Measurements from ENCODE around the gene SPAG4.
A peak's percentile ranks its signal among the peaks of the same experiment; 100 is the strongest.

The SPAG4 gene

DNA sequence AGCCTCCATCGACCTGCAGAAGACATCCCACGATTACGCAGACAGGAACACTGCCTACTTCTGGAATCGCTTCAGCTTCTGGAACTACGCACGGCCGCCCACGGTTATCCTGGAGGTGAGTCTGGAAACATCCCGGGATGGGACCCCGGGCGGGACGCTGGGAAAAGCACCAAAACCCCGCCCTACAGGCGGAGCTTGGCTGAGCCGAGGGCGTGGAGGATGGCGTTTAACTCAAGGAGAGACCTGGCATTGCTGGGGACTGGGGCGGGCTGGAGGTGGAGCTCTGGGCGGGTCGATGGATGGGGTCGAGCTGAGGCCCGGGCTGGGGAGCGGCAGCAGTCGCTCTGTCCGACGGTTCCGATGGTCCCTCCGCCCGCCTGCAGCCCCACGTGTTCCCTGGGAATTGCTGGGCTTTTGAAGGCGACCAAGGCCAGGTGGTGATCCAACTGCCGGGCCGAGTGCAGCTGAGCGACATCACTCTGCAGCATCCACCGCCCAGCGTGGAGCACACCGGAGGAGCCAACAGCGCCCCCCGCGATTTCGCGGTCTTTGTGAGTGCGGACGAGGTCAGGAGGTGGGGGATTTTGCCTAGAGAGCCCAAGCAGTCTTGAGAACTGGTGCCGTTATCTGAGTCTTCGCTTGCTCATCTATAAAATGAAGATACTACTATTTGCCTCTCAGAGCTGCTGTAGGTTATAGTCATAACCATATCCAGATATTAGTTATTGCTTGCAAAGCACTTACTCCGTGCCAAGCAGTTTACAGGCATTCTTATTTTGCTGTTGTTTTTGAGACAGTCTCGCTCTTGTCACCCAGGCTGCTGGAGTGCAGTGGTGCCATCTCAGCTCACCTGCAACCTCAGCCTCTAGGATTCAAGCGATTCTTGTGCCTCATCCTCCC is 3.8 kb downstream of the SPAG4 start:
- no peak overlapping the region for H3K27ac ChIP-seq (ENCODE audit: low read depth, low read length)
- H3K4me2 ChIP-seq (ENCODE audit: low read length) = peak overlapping the region; percentile 77
- H3K4me1 ChIP-seq (ENCODE audit: control insufficient read depth, low read length) = peaks cover 47% of the 10 kb centered on the region
- H3K9me2 ChIP-seq (replicated peaks; ENCODE audit: control insufficient read depth, low read length) = no peaks in the 10 kb centered on the region
- no peaks in the 10 kb centered on the region for H4K20me1 ChIP-seq (ENCODE audit: control insufficient read depth, insufficient read depth, low read depth, low read length)
- no peak for TF ChIP-seq EZH2phosphoT487 (IDR thresholded peaks at IDR 0.05; ENCODE audit: borderline replicate concordance, low read length)
- TF ChIP-seq, protein P1, sequence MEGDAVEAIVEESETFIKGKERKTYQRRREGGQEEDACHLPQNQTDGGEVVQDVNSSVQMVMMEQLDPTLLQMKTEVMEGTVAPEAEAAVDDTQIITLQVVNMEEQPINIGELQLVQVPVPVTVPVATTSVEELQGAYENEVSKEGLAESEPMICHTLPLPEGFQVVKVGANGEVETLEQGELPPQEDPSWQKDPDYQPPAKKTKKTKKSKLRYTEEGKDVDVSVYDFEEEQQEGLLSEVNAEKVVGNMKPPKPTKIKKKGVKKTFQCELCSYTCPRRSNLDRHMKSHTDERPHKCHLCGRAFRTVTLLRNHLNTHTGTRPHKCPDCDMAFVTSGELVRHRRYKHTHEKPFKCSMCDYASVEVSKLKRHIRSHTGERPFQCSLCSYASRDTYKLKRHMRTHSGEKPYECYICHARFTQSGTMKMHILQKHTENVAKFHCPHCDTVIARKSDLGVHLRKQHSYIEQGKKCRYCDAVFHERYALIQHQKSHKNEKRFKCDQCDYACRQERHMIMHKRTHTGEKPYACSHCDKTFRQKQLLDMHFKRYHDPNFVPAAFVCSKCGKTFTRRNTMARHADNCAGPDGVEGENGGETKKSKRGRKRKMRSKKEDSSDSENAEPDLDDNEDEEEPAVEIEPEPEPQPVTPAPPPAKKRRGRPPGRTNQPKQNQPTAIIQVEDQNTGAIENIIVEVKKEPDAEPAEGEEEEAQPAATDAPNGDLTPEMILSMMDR (IDR thresholded peaks at IDR 0.05; ENCODE audit: low read depth, low read length, poor library complexity, severe bottlenecking) = peak; percentile 89
- H3F3A ChIP-seq (ENCODE audit: control insufficient read depth, insufficient read depth) = peaks cover 10% of the 10 kb centered on the region
- H3K4me3 ChIP-seq (ENCODE audit: low read length) = peak overlapping the region; percentile 83
- H3K9me3 ChIP-seq (ENCODE audit: control insufficient read depth, insufficient read depth, low read length) = no peaks in the 10 kb centered on the region
- peaks cover 9% of the 10 kb centered on the region; the same call in 1 of the 2 replicates for H3K27me3 ChIP-seq (ENCODE audit: control insufficient read depth, low read length)
- peaks cover 8% of the 10 kb centered on the region; the same call in 1 of the 2 replicates for H3K36me3 ChIP-seq (ENCODE audit: control insufficient read depth, low read length)
- H3K79me2 ChIP-seq (ENCODE audit: control insufficient read depth, low read length) = no peaks in the 10 kb centered on the region

DNA sequence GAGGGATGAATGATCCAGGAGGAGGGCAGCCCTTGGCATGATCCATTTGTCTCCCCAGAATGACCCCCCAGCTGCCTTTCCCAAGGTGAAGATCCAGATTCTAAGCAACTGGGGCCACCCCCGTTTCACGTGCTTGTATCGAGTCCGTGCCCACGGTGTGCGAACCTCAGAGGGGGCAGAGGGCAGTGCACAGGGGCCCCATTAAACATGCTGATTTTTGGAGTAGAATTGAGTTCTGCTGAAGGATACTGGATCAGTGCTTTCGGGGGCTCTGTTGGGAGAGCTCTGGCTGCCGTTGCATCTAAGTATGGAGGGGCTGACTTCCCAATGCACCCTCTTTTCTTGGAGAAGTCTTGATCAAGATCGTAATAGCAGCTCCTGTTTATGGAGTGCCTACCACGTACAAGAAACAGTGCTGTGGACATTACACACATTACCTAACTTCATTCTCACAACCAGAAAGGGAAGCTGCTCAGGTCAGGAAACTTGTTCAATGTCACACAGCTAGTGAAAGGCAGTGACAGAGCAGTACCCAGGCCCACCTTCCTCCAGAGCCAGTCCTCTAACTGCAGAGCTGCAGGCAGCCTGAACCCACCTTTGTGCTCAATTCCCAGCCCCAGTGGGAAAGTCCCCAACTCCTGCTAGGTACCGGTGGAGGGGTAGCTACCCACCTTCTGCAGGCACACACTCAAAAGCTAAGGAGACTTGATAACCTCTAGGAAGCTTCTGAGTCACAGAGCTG is 5.4 kb downstream of the SPAG4 start:
- no peaks in the 10 kb centered on the region for H4K20me1 ChIP-seq (ENCODE audit: control insufficient read depth, insufficient read depth, low read depth, low read length)
- H3K4me2 ChIP-seq (ENCODE audit: low read length) = no peak overlapping the region
- peaks cover 9% of the 10 kb centered on the region; the same call in 1 of the 2 replicates for H3K27me3 ChIP-seq (ENCODE audit: control insufficient read depth, low read length)
- H3K79me2 ChIP-seq (ENCODE audit: control insufficient read depth, low read length) = no peaks in the 10 kb centered on the region
- no peak for TF ChIP-seq EZH2phosphoT487 (IDR thresholded peaks at IDR 0.05; ENCODE audit: borderline replicate concordance, low read length)
- TF ChIP-seq, protein P1 (IDR thresholded peaks at IDR 0.05; ENCODE audit: low read depth, low read length, poor library complexity, severe bottlenecking) = no peak
- peaks cover 14% of the 10 kb centered on the region for H3K36me3 ChIP-seq (ENCODE audit: control insufficient read depth, low read length)
- H3F3A ChIP-seq (ENCODE audit: control insufficient read depth, insufficient read depth) = peaks cover 10% of the 10 kb centered on the region
- no peaks in the 10 kb centered on the region for H3K9me3 ChIP-seq (ENCODE audit: control insufficient read depth, insufficient read depth, low read length)
- H3K4me3 ChIP-seq (ENCODE audit: low read length) = no peak overlapping the region
- no peak overlapping the region for H3K27ac ChIP-seq (ENCODE audit: low read depth, low read length)
- H3K4me1 ChIP-seq (ENCODE audit: control insufficient read depth, low read length) = peaks cover 39% of the 10 kb centered on the region
- no peaks in the 10 kb centered on the region for H3K9me2 ChIP-seq (replicated peaks; ENCODE audit: control insufficient read depth, low read length)

DNA sequence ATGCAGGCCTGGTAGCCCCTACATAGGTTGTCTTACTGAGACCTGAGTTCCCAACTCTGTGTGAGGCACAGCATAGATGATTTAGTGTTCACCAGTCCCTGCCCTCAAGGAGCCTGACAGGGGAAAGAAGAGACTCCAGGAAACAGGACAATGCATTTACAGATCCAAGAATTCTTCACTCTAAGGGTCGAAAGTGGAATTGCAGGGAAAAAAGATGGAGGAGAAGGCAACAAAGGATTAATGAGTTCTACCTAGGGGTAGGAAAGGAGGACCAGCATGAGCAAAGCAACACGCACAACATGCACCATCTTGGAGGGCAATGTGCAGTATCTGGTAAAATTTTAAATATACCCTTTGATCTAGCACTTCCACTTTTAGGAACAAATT is 5.9 kb downstream of the SPAG4 start:
- no peaks in the 10 kb centered on the region for H3K79me2 ChIP-seq (ENCODE audit: control insufficient read depth, low read length)
- no peak overlapping the region for H3K4me2 ChIP-seq (ENCODE audit: low read length)
- peaks cover 20% of the 10 kb centered on the region for H3K36me3 ChIP-seq (ENCODE audit: control insufficient read depth, low read length)
- H3K4me1 ChIP-seq (ENCODE audit: control insufficient read depth, low read length) = peaks cover 38% of the 10 kb centered on the region
- no peaks in the 10 kb centered on the region for H3K9me2 ChIP-seq (replicated peaks; ENCODE audit: control insufficient read depth, low read length)
- no peaks in the 10 kb centered on the region for H4K20me1 ChIP-seq (ENCODE audit: control insufficient read depth, insufficient read depth, low read depth, low read length)
- peaks cover 10% of the 10 kb centered on the region for H3F3A ChIP-seq (ENCODE audit: control insufficient read depth, insufficient read depth)
- H3K4me3 ChIP-seq (ENCODE audit: low read length) = no peak overlapping the region
- TF ChIP-seq EZH2phosphoT487 (IDR thresholded peaks at IDR 0.05; ENCODE audit: borderline replicate concordance, low read length) = no peak
- TF ChIP-seq, protein P1 (IDR thresholded peaks at IDR 0.05; ENCODE audit: low read depth, low read length, poor library complexity, severe bottlenecking) = no peak
- H3K9me3 ChIP-seq (ENCODE audit: control insufficient read depth, insufficient read depth, low read length) = no peaks in the 10 kb centered on the region
- no peak overlapping the region for H3K27ac ChIP-seq (ENCODE audit: low read depth, low read length)
- peaks cover 9% of the 10 kb centered on the region; the same call in 1 of the 2 replicates for H3K27me3 ChIP-seq (ENCODE audit: control insufficient read depth, low read length)
